ENCODE data around the gene LMBRD2.

Gene LMBRD2

GRCh38 chr5:36152324-36153297 lies 924 bp upstream of the LMBRD2 start:
- TF ChIP-seq ZFX (IDR thresholded peaks at IDR 0.05; ENCODE audit: borderline replicate concordance): no peak
- H3K27ac ChIP-seq: peak overlapping the region; percentile 66

DNA sequence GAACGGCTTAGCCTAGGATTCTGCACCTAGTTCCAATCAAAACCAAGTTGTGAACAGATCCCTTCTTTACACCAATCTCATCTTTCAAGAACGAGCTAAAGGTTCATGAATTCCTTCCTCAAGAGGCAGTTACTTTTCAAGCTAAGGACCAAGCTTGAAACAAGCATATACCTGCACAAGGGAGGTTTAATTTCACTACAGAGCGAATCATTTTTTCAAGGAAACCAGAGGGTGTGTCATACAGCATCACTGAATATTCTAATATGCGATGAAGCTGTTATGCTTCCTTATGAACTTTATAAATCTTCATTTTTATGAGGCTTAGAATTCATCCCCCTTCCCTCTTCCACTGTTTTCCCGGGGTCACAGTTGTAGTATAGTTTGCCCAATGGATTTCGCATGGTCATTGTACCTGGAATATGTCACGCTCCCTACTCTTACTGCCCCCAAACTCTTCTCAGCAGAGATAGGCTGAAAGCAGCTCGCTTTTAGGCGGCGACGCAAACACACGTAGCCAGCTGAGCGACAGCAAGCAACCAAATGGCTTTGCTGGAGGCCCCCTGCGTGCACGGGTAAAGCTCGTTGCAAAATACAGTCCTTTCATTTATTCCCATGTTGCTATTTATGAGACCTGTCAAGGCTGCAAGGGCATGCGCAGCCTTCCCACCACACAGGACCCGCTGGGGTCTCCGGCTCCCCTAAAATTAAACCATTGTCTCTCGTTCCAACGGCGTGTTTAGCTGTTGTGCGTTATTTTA lies 832 bp downstream of the LMBRD2 start:
- peak overlapping the region; percentile 66 for H3K27ac ChIP-seq
- TF ChIP-seq ZFX (IDR thresholded peaks at IDR 0.05; ENCODE audit: borderline replicate concordance): no peak
- TF ChIP-seq, protein P1, sequence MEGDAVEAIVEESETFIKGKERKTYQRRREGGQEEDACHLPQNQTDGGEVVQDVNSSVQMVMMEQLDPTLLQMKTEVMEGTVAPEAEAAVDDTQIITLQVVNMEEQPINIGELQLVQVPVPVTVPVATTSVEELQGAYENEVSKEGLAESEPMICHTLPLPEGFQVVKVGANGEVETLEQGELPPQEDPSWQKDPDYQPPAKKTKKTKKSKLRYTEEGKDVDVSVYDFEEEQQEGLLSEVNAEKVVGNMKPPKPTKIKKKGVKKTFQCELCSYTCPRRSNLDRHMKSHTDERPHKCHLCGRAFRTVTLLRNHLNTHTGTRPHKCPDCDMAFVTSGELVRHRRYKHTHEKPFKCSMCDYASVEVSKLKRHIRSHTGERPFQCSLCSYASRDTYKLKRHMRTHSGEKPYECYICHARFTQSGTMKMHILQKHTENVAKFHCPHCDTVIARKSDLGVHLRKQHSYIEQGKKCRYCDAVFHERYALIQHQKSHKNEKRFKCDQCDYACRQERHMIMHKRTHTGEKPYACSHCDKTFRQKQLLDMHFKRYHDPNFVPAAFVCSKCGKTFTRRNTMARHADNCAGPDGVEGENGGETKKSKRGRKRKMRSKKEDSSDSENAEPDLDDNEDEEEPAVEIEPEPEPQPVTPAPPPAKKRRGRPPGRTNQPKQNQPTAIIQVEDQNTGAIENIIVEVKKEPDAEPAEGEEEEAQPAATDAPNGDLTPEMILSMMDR (IDR thresholded peaks at IDR 0.05): no peak

GRCh38 chr5:36147681-36148080 lies 4.0 kb downstream of the LMBRD2 start:
- H3K27ac ChIP-seq: no peak overlapping the region
- no peak for TF ChIP-seq ZFX (IDR thresholded peaks at IDR 0.05; ENCODE audit: borderline replicate concordance)
- TF ChIP-seq, protein P1 (IDR thresholded peaks at IDR 0.05): no peak

GRCh38 chr5:36146390-36146789 lies 5.3 kb downstream of the LMBRD2 start:
- no peak for TF ChIP-seq ZFX (IDR thresholded peaks at IDR 0.05; ENCODE audit: borderline replicate concordance)
- TF ChIP-seq, protein P1 (IDR thresholded peaks at IDR 0.05): no peak
- H3K27ac ChIP-seq: no peak overlapping the region

DNA sequence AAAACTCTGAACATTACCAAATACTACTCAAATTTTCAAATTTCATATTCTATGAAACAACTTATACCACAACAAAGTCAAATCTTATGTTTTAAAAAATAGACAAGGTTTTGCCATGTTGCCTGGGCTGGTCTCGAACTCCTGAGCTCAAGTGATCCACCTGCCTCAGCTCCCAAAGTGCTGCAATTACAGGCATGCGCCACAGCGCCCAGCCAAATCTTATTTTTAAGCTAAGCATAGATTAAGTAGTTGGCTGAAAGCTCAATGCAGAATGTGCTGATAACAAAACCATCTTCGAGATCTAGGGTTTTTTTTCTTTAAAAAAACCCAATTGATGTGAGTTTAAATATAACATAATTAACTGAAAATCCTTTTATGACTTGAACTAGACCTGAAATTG lies 6.4 kb downstream of the LMBRD2 start:
- TF ChIP-seq ZFX (IDR thresholded peaks at IDR 0.05; ENCODE audit: borderline replicate concordance): no peak
- TF ChIP-seq, protein P1 (IDR thresholded peaks at IDR 0.05): no peak
- H3K27ac ChIP-seq: no peak overlapping the region

DNA sequence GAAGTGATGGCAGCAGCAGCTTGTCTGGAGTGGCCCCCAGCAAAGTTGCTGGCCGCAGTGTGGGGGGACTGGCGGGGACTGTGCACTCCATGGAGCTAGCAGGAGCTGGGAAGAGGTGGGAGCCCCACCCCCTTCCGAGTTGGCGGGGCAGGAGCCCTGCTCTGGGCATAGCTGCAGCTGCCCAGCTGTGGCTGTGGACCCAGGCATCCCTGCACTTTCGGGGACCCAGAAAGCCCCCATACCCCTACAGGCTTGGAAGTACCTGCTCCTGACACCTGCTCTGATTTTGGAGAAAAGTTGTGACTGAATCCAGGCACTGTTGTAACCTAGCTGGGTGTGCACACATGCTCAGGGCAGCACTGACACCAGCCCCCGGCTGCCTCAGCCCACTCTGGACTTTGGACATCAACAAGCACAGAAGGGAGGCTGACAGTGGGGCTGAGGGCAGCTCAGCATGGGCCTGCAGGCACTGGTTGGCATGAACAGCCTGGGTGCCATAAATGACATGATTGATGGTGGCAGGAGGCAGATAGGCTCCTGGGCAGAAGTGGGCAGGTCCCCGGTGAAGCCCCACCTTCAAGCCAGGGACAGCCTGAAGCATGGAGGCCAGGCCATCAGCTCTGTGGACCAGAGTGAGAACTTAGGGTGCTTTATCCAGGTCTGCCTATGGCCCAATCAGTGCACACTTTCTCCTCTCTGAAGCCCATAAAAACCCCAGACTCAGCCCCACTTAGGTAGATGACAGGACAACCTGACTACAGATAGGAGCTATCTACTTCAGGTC lies 12.6 kb downstream of the LMBRD2 start:
- TF ChIP-seq, protein P1 (IDR thresholded peaks at IDR 0.05): no peak
- TF ChIP-seq ZFX (IDR thresholded peaks at IDR 0.05; ENCODE audit: borderline replicate concordance): no peak

DNA sequence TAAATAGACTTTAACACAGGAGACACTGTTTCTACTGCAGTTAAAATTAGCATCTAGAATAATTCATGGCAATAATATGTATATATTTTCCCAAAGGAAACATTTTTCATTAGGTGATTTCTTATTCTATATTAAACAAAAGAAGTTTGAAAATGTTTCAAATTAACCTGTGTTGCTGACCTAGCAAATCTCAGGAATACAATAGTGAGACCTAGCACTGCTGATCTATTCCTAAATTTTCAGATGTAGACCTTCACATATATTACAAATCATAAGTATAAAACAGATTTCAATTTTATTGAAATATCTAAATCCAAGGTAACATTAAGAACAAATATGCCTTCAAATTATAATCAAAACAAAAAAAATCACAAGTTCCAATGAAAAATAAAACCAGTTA lies 15.1 kb downstream of the LMBRD2 start:
- TF ChIP-seq, protein P1 (IDR thresholded peaks at IDR 0.05): no peak
- TF ChIP-seq ZFX (IDR thresholded peaks at IDR 0.05; ENCODE audit: borderline replicate concordance): no peak
- no peak overlapping the region for H3K27ac ChIP-seq

More for the DNA sequence above, 12.6 kb downstream of the LMBRD2 start:
- no peak overlapping the region for H3K27ac ChIP-seq

Measured in 22Rv1 (cell line).